HCT116 (cell line): ENCODE measurements around the gene SIGLEC11. TPM values are rescaled to one million over a fixed set of nuclear protein-coding genes. Genes with fewer than 3 reads are reported as not detected.

Source experiments
- ATAC-seq: fragments of 200-7000 bp; cut with Tn5 transposase; 2 replicates; pipeline ENCODE4 v1.9.1; 2020; ENCODE audit warnings: mild to moderate bottlenecking, moderate library complexity
- BruUV-seq: library from RNA; stranded (reverse); fragments of 400-500 nt; replicated peaks from 2 replicates; lab custom pipeline; 2021; lab: Mats Ljungman, UMichigan
- CTCF ChIA-PET: fragments of 300-600 bp; sonication (Branson Sonifier 250); formaldehyde crosslinking; loops from one replicate; lab custom pipeline; 2021; ENCODE audit warnings: antibody characterized with exemption; lab: Charles Lee
- POLR2A ChIA-PET: fragments of 300-600, 350-600 bp; sonication (Branson Sonifier 250); formaldehyde crosslinking; loops from one replicate; lab custom pipeline; 2021; ENCODE audit warnings: antibody characterized with exemption; lab: Charles Lee
- RAD21 ChIA-PET, 2 experiments: fragments of 300-600 bp; sonication (Branson Sonifier 250); formaldehyde crosslinking; loops; one replicate each; lab custom pipeline; 2023; ENCODE audit warnings: low total read pairs in 2 of 2; ENCODE audit not compliant: uncharacterized antibody in 2 of 2, unreplicated experiment in 2 of 2, low non-redundant PET in 1 of 2; lab: Charles Lee
- DNase-seq: peaks from one replicate; pipeline ENCODE4 v3.0.0-alpha.2; 2010; ENCODE audit warnings: low read depth, low spot score
- H2AFZ ChIP-seq: fragments of 200-600 bp; shearing (Covaris generic), sonication (generic); 2 replicates; pipeline ENCODE4 v1.6.1; 2017; ENCODE audit warnings: low read depth, mixed run types, mixed read lengths, antibody characterized with exemption, low read length; ENCODE audit not compliant: poor library complexity, severe bottlenecking
- H3K27ac ChIP-seq: 2 replicates; pipeline ENCODE4 v1.5.1; 2012; ENCODE audit warnings: low read depth, low read length
- H3K27me3 ChIP-seq: fragments of 200-600 bp; sonication (generic); 2 replicates; pipeline ENCODE4 v1.6.1; 2016; ENCODE audit warnings: mixed run types, low read length, mixed read lengths; ENCODE audit not compliant: insufficient read depth
- H3K36me3 ChIP-seq, 2 experiments: fragments of 200-500 bp in 1 of 2; fragments of 200-600 bp in 1 of 2; sonication (Bioruptor generic) in 1 of 2; sonication (generic) in 1 of 2; 2 replicates each; pipeline versions ENCODE4 v1.5.1 to v1.6.1; 2014 to 2016; ENCODE audit warnings: low read length in 2 of 2, inconsistent platforms in 1 of 2, mixed read lengths in 1 of 2, mixed run types in 1 of 2; ENCODE audit not compliant: insufficient read depth in 2 of 2, control insufficient read depth in 1 of 2
- H3K4me1 ChIP-seq, 2 experiments: fragments of 200-600 bp in 1 of 2; sonication (generic) in 1 of 2; 2 replicates each; pipeline versions ENCODE4 v1.5.1 to v1.6.1; 2012 to 2017; ENCODE audit warnings: low read length in 2 of 2, inconsistent platforms in 1 of 2, mild to moderate bottlenecking in 1 of 2, mixed read lengths in 1 of 2, mixed run types in 1 of 2, moderate library complexity in 1 of 2; ENCODE audit not compliant: insufficient read depth in 2 of 2, control insufficient read depth in 1 of 2
- H3K4me2 ChIP-seq: fragments of 200-600 bp; sonication (generic); 2 replicates; pipeline ENCODE4 v1.6.1; 2017; ENCODE audit warnings: mixed run types, low read length, mixed read lengths
- H3K4me3 ChIP-seq, 2 experiments: fragments of 200-600 bp in 1 of 2; sonication (generic) in 1 of 2; replicated peaks in 1 of 2; 2 replicates each; pipeline ENCODE4 v1.5.1; 2011 to 2016; ENCODE audit warnings: low read length in 2 of 2, control low read depth in 1 of 2, low read depth in 1 of 2, mild to moderate bottlenecking in 1 of 2, mixed read lengths in 1 of 2, mixed run types in 1 of 2
- H3K79me2 ChIP-seq: fragments of 200-600 bp; sonication (generic); 2 replicates; pipeline ENCODE4 v1.6.1; 2017; ENCODE audit warnings: mild to moderate bottlenecking, mixed run types, low read length, moderate library complexity, mixed read lengths; ENCODE audit not compliant: insufficient read depth
- H3K9ac ChIP-seq: fragments of 200-600 bp; sonication (generic); 2 replicates; pipeline ENCODE4 v1.6.1; 2016; ENCODE audit warnings: low read length, mixed read lengths
- H3K9me2 ChIP-seq: fragments of 200-600 bp; sonication (generic), shearing (Covaris generic); 2 replicates; pipeline ENCODE4 v1.6.1; 2017; ENCODE audit warnings: mixed run types, mild to moderate bottlenecking, moderate library complexity; ENCODE audit not compliant: insufficient read depth
- H3K9me3 ChIP-seq, 2 experiments: fragments of 200-500 bp in 1 of 2; fragments of 200-600 bp in 1 of 2; sonication (Bioruptor generic) in 1 of 2; sonication (generic) in 1 of 2; 2 replicates each; pipeline ENCODE4 v1.6.1; 2014 to 2017; ENCODE audit warnings: low read length in 2 of 2, mixed read lengths in 2 of 2, inconsistent platforms in 1 of 2, low read depth in 1 of 2, mild to moderate bottlenecking in 1 of 2, mixed run types in 1 of 2, moderate library complexity in 1 of 2; ENCODE audit not compliant: control insufficient read depth in 1 of 2, insufficient read depth in 1 of 2
- H4K20me1 ChIP-seq: fragments of 200-600 bp; sonication (generic), shearing (Covaris generic); 2 replicates; pipeline ENCODE4 v1.6.1; 2017; ENCODE audit warnings: mixed run types, mild to moderate bottlenecking, moderate library complexity; ENCODE audit not compliant: insufficient read depth
- CEBPB ChIP-seq: IDR thresholded peaks from 2 replicates; pipeline ENCODE4 v1.6.1; 2012; ENCODE audit warnings: low read depth
- JUND ChIP-seq: IDR thresholded peaks from 2 replicates; pipeline ENCODE4 v1.6.1; 2012
- POLR2A ChIP-seq: IDR thresholded peaks from 2 replicates; pipeline ENCODE4 v1.7.0; 2011; ENCODE audit warnings: borderline replicate concordance; ENCODE audit not compliant: insufficient read depth, insufficient read length; ENCODE audit errors: extremely low read depth
- SIN3A ChIP-seq: IDR thresholded peaks from 2 replicates; pipeline ENCODE4 v1.6.1; 2012; ENCODE audit warnings: low read depth
- SP1 ChIP-seq: IDR thresholded peaks from 2 replicates; pipeline ENCODE4 v1.6.1; 2012; ENCODE audit warnings: low read depth
- TCF7L2 ChIP-seq: IDR thresholded peaks from 2 replicates; pipeline ENCODE4 v1.7.0; 2011; ENCODE audit warnings: borderline replicate concordance, inconsistent platforms; ENCODE audit not compliant: insufficient read depth, insufficient read length; ENCODE audit errors: extremely low read depth
- YY1 ChIP-seq: IDR thresholded peaks from 2 replicates; pipeline ENCODE4 v1.6.1; 2011; ENCODE audit warnings: low read length, low read depth, moderate library complexity, mild to moderate bottlenecking; ENCODE audit not compliant: insufficient replicate concordance; ENCODE audit errors: extremely low read depth
- ZNF274 ChIP-seq: fragments of 200-500 bp; sonication (Bioruptor generic); IDR thresholded peaks from 2 replicates; pipeline ENCODE4 v1.6.1; 2014; ENCODE audit warnings: mild to moderate bottlenecking, low read depth, low read length, inconsistent platforms
- intact Hi-C: fragments of 100-400 bp; cut with micrococcal nuclease; formaldehyde crosslinking; loops from 2 replicates; pipeline ENCODE4 v1.10.0; 2022
- total RNA-seq: library from RNA; stranded (reverse); gene quantifications from one replicate; pipeline ENCODE4 v1.2.1, GENCODE V29; 2021; ENCODE audit not compliant: unreplicated experiment
- TF ChIP-seq, protein P1 (sequence below): IDR thresholded peaks from 2 replicates; pipeline ENCODE4 v1.6.1; 2012; ENCODE audit warnings: low read depth
- TF ChIP-seq, protein P2 (sequence below): IDR thresholded peaks from 2 replicates; pipeline ENCODE4 v1.6.1; 2012

Gene SIGLEC11
- total RNA-seq, 1 experiment from 2014 or later = not detected

DNA sequence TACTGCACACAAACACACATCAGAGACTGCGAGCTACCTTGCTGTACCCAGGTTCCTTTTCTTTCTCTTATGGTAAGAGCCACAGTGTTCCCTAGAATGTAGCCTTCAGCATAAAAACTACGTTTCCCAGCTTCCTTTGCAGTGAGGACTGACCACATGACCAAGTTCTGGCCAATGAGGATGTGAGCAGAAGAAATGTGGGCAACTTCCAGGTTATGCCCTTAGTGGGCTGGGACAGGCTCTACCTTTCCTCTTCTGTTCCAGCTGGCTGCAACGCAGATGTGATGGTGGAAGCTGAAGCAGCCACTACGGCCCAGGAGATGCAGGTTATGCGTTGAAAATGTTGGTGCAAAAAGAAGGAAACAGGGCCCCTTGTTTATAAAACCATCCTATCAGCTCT, 36.7 kb upstream of the SIGLEC11 start:
- intact Hi-C loops = no loop called here
- ChIA-PET POLR2A (no interaction called here), CTCF (no interaction called here), RAD21 (no interaction called here)
- H3K9ac ChIP-seq = no peak overlapping the region
- H3K9me3 ChIP-seq = no peaks in the 10 kb centered on the region
- H3K4me2 ChIP-seq = no peak overlapping the region
- H3K36me3 ChIP-seq = peaks cover 14 to 15% of the 10 kb centered on the region in 2 experiments
- TF ChIP-seq ZNF274 (no peak), YY1 (peak; percentile 17), SP1 (peak; percentile 61; the same call in 1 of the 2 replicates)
- H3K9me2 ChIP-seq = no peaks in the 10 kb centered on the region
- H3K27me3 ChIP-seq = no peaks in the 10 kb centered on the region
- no TSS peak for BruUV-seq
- no peak overlapping the region for H2AFZ ChIP-seq
- no peaks in the 10 kb centered on the region; the same call in 1 of the 2 replicates for H3K79me2 ChIP-seq
- H3K27ac ChIP-seq = no peak overlapping the region
- DNase-seq (peak; percentile 49), ATAC-seq (peak; percentile 96)
- H4K20me1 ChIP-seq = 0 out of 2 replicates have a peak, but pooled peaks cover 4% of the 10 kb centered on the region
- H3K4me3 ChIP-seq = no peak overlapping the region
- peaks cover 3 to 6% of the 10 kb centered on the region in 2 experiments; a peak in 3 of 4 replicates for H3K4me1 ChIP-seq

DNA sequence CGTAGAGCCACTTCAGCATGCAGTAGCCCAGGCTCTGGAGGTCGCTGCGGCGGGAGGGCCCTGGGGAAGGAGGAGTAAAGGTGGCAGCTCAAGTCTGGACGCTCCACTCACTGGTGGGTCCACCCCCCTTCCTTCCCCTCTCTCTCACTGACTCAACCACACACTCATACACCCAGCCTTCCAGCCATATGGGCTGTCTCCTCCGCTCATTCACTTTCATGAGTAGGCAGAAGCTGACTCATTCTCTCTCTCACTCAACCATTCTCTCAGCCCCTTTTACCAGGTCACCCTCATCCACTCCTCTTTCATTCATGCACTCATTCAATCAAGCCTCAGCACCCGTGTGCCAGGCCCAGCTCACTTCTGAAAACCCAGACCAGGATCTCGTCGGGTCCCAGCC, 27.5 kb upstream of the SIGLEC11 start:
- Histone ChIP-seq H3K4me1 (no peaks in the 10 kb centered on the region), H3K79me2 (no peaks in the 10 kb centered on the region), H3K4me2 (no peak overlapping the region), H3K4me3 (no peak overlapping the region), H3K9ac (no peak overlapping the region), H3K36me3 (peaks cover 5 to 7% of the 10 kb centered on the region in 2 experiments; a peak in 2 of 4 replicates), H3K27ac (no peak overlapping the region), H3K27me3 (no peaks in the 10 kb centered on the region), H4K20me1 (no peaks in the 10 kb centered on the region), H3K9me2 (no peaks in the 10 kb centered on the region), H3K9me3 (no peaks in the 10 kb centered on the region), H2AFZ (no peak overlapping the region)
- DNase-seq = no peak
- no peak for TF ChIP-seq SIN3A
- no peak for TF ChIP-seq TCF7L2
- no peak for TF ChIP-seq JUND
- no peak for TF ChIP-seq YY1
- TF ChIP-seq SP1 = no peak
- TF ChIP-seq POLR2A = no peak
- TF ChIP-seq, protein P1, sequence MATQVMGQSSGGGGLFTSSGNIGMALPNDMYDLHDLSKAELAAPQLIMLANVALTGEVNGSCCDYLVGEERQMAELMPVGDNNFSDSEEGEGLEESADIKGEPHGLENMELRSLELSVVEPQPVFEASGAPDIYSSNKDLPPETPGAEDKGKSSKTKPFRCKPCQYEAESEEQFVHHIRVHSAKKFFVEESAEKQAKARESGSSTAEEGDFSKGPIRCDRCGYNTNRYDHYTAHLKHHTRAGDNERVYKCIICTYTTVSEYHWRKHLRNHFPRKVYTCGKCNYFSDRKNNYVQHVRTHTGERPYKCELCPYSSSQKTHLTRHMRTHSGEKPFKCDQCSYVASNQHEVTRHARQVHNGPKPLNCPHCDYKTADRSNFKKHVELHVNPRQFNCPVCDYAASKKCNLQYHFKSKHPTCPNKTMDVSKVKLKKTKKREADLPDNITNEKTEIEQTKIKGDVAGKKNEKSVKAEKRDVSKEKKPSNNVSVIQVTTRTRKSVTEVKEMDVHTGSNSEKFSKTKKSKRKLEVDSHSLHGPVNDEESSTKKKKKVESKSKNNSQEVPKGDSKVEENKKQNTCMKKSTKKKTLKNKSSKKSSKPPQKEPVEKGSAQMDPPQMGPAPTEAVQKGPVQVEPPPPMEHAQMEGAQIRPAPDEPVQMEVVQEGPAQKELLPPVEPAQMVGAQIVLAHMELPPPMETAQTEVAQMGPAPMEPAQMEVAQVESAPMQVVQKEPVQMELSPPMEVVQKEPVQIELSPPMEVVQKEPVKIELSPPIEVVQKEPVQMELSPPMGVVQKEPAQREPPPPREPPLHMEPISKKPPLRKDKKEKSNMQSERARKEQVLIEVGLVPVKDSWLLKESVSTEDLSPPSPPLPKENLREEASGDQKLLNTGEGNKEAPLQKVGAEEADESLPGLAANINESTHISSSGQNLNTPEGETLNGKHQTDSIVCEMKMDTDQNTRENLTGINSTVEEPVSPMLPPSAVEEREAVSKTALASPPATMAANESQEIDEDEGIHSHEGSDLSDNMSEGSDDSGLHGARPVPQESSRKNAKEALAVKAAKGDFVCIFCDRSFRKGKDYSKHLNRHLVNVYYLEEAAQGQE = no peak
- TF ChIP-seq CEBPB = no peak
- TF ChIP-seq, protein P2, sequence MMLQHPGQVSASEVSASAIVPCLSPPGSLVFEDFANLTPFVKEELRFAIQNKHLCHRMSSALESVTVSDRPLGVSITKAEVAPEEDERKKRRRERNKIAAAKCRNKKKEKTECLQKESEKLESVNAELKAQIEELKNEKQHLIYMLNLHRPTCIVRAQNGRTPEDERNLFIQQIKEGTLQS = no peak
- no peak for ATAC-seq
- intact Hi-C loops = no loop called here
- no TSS peak for BruUV-seq
- POLR2A ChIA-PET = no interaction called here
- RAD21 ChIA-PET = no interaction called here
- CTCF ChIA-PET = no interaction called here
